ENCODE results near the gene POC1A.

Gene POC1A

DNA sequence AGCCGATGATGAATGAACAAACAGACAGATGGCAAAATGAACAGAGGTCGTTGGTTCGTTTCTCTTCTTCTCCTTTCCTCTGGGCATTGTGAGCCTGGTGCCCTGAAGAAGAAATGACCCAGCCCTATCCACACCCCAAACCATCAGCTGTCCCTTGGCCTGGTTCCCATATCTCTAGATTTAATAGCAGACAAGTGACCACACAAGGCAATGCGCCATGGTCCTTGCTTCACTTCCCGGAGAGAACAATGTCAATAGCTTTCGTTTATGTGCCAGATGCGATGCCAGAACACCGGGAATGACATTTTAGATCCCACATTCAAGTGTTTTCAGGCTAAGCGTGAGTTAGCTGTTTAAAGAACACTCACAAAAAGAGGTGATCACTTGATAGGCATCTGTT, 17.7 kb downstream of the POC1A start:
- no peak overlapping the region for H3K4me3 ChIP-seq (ENCODE audit: low read depth, low read length)
- no peak for TF ChIP-seq CTCF (IDR thresholded peaks at IDR 0.05; ENCODE audit: low read depth, low read length)

DNA sequence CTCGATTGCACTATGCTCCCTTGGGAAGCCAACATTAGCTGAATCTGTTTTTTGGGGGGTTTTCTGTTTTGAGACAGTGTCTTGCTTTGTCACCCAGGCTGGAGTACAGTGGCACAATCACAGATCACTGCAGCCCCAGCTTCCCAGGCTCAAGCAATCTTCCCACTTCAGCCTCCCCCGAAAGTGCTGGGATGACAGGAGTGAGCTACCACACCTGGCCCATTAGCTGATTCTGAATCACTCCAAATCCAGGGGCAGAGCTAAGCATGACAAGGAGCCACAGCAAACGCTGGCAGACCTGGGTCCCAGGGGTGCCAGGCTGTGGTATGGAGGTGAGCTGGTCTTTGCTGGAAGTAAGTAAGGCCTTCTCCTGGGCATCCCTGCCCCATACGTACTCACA, 18.9 kb downstream of the POC1A start:
- H3K4me3 ChIP-seq (ENCODE audit: low read depth, low read length): no peak overlapping the region
- TF ChIP-seq CTCF (IDR thresholded peaks at IDR 0.05; ENCODE audit: low read depth, low read length): no peak

- H3K4me3 ChIP-seq (ENCODE audit: low read depth, low read length): no peak overlapping the region
- no peak for TF ChIP-seq CTCF (IDR thresholded peaks at IDR 0.05; ENCODE audit: low read depth, low read length)
Observed at GRCh38 chr3:52134761-52135160, 19.5 kb downstream of the POC1A start.

DNA sequence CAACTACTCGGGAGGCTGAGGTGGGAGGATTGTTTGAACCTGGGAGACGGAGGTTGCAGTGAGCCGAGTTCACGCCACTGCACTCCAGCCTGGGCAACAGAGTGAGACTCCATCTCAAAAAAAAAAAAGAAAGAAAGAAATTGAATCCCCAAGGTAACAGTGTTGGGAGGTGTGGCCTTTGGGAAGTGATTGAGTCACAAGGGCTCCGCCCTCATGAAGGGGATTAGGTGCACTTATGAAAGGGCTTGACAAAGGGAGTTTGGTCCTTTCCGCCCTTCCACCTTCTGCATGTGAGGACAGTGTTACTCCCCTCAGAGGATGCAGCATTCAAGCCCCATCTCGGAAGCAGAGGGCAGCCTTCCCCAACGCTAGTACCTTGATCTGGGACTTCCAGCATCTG, 21.3 kb downstream of the POC1A start:
- TF ChIP-seq CTCF (IDR thresholded peaks at IDR 0.05; ENCODE audit: low read depth, low read length): no peak
- no peak overlapping the region for H3K4me3 ChIP-seq (ENCODE audit: low read depth, low read length)

- no peak overlapping the region for H3K4me3 ChIP-seq (ENCODE audit: low read depth, low read length)
- no peak for TF ChIP-seq CTCF (IDR thresholded peaks at IDR 0.05; ENCODE audit: low read depth, low read length)
Observed at GRCh38 chr3:52132041-52132440, 22.2 kb downstream of the POC1A start.

DNA sequence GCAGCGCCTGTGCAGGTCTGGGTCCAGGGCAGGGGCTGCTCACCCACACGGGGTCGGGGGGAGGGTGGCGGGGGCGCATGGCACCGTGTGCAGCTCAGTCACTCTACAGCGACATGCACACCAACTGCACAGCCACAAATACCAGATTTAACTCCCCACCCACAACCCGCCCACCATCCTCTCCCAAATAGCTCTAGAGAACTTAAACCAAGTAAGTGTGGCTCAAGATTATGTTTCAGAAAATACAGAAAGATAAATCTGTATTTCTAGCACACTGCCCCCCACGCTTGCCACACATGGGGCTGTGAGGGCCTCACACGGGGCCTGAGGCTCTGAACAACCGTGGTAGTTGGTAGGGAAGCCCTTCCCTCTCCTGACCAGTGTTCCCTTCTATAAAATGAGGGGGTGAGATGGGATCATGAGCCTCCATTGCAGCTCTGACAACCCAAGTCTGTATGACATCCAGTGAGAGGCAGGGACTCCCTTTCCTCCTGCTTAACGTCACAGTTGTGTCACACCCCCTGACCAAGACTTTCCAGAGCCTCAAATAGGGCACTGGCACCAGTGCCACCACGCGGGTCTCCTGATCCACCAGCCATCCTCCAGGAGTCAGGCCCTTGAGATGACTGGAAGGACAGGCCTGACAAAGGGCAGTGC, 23.1 kb downstream of the POC1A start:
- H3K4me3 ChIP-seq (ENCODE audit: low read depth, low read length): no peak overlapping the region
- no peak for TF ChIP-seq CTCF (IDR thresholded peaks at IDR 0.05; ENCODE audit: low read depth, low read length)

- no peak overlapping the region for H3K4me3 ChIP-seq (ENCODE audit: low read depth, low read length)
- no peak for TF ChIP-seq CTCF (IDR thresholded peaks at IDR 0.05; ENCODE audit: low read depth, low read length)
Observed at GRCh38 chr3:52128118-52128683, 26.0 kb downstream of the POC1A start.

Measured in WI38 (cell line).